22Rv1 (cell line): Measurements from ENCODE around the gene LHX3.

Experiments
- CTCF ChIP-seq: fragments of 450-650 bp; IDR thresholded peaks from 2 replicates; pipeline ENCODE4 v1.5.1; 2017; ENCODE audit warnings: mild to moderate bottlenecking
- ZFX ChIP-seq: fragments of 450-650 bp; IDR thresholded peaks from 2 replicates; pipeline ENCODE4 v1.6.1; 2017; ENCODE audit warnings: antibody characterized with exemption, borderline replicate concordance

GRCh38 chr9:136189394-136190236 is 15.3 kb downstream of the LHX3 start:
- TF ChIP-seq CTCF (no peak), ZFX (no peak)
